Adipocyte (in vitro differentiated cells): ENCODE measurements around the gene ADAMTS19.
A peak's percentile ranks its signal among the peaks of the same experiment; 100 is the strongest.

Source experiments
- DNase-seq: peaks from one replicate; pipeline ENCODE4 v3.0.0-alpha.2; 2015; ENCODE audit warnings: low read depth
- H3K27me3 ChIP-seq: replicated peaks from 2 replicates; pipeline ENCODE4 v1.7.0; 2013; ENCODE audit warnings: mild to moderate bottlenecking, low read length, moderate library complexity; ENCODE audit not compliant: control insufficient read depth, insufficient read depth
- H3K36me3 ChIP-seq: 2 replicates; pipeline ENCODE4 v1.7.0; 2013; ENCODE audit warnings: low read length, mild to moderate bottlenecking, moderate library complexity; ENCODE audit not compliant: control insufficient read depth, insufficient read depth, severe bottlenecking
- H3K4me1 ChIP-seq: 2 replicates; pipeline ENCODE4 v1.7.0; 2013; ENCODE audit warnings: mild to moderate bottlenecking, low read length, moderate library complexity; ENCODE audit not compliant: control insufficient read depth, insufficient read depth
- H3K4me3 ChIP-seq: 2 replicates; pipeline ENCODE4 v1.7.0; 2013; ENCODE audit warnings: mild to moderate bottlenecking, low read length, moderate library complexity
- H3K9ac ChIP-seq: 2 replicates; pipeline ENCODE4 v1.7.0; 2013; ENCODE audit warnings: mild to moderate bottlenecking, low read length, moderate library complexity
- H3K9me3 ChIP-seq: 2 replicates; pipeline ENCODE4 v1.7.0; 2013; ENCODE audit warnings: mild to moderate bottlenecking, low read length, moderate library complexity; ENCODE audit not compliant: control insufficient read depth

Gene ADAMTS19

GRCh38 chr5:129476751-129477150 is 16.7 kb downstream of the ADAMTS19 start:
- DNase-seq: no peak
- Histone ChIP-seq H3K4me3 (no peak overlapping the region), H3K36me3 (no peaks in the 10 kb centered on the region), H3K9me3 (no peaks in the 10 kb centered on the region), H3K9ac (no peak overlapping the region), H3K4me1 (no peaks in the 10 kb centered on the region), H3K27me3 (no peaks in the 10 kb centered on the region)

- DNase-seq: no peak
Measured at GRCh38 chr5:129477532-129477931, 17.4 kb downstream of the ADAMTS19 start.

GRCh38 chr5:129481161-129481560 is 21.1 kb downstream of the ADAMTS19 start:
- H3K4me1 ChIP-seq: no peaks in the 10 kb centered on the region
- H3K4me3 ChIP-seq: no peak overlapping the region
- no peak for DNase-seq
- H3K27me3 ChIP-seq: no peaks in the 10 kb centered on the region
- no peaks in the 10 kb centered on the region for H3K36me3 ChIP-seq
- H3K9ac ChIP-seq: no peak overlapping the region
- no peaks in the 10 kb centered on the region for H3K9me3 ChIP-seq

More at GRCh38 chr5:129477532-129477931, 17.4 kb downstream of the ADAMTS19 start:
- Histone ChIP-seq H3K27me3 (no peaks in the 10 kb centered on the region), H3K4me1 (no peaks in the 10 kb centered on the region), H3K9me3 (no peaks in the 10 kb centered on the region), H3K9ac (no peak overlapping the region), H3K4me3 (no peak overlapping the region), H3K36me3 (no peaks in the 10 kb centered on the region)

GRCh38 chr5:129496421-129496820 is 36.3 kb downstream of the ADAMTS19 start:
- Histone ChIP-seq H3K36me3 (no peaks in the 10 kb centered on the region), H3K4me1 (no peaks in the 10 kb centered on the region), H3K4me3 (no peak overlapping the region), H3K9ac (no peak overlapping the region), H3K27me3 (no peaks in the 10 kb centered on the region), H3K9me3 (no peaks in the 10 kb centered on the region)
- no peak for DNase-seq

- Histone ChIP-seq H3K9ac (no peak overlapping the region), H3K9me3 (no peaks in the 10 kb centered on the region), H3K36me3 (no peaks in the 10 kb centered on the region), H3K4me1 (no peaks in the 10 kb centered on the region), H3K27me3 (no peaks in the 10 kb centered on the region), H3K4me3 (no peak overlapping the region)
- DNase-seq: no peak
Measured at GRCh38 chr5:129496864-129497595, 36.9 kb downstream of the ADAMTS19 start.

- Histone ChIP-seq H3K9ac (no peak overlapping the region), H3K9me3 (no peaks in the 10 kb centered on the region), H3K4me1 (no peaks in the 10 kb centered on the region), H3K27me3 (no peaks in the 10 kb centered on the region), H3K36me3 (no peaks in the 10 kb centered on the region), H3K4me3 (no peak overlapping the region)
- no peak for DNase-seq
Measured at GRCh38 chr5:129499208-129499852, 39.2 kb downstream of the ADAMTS19 start.

GRCh38 chr5:129500101-129500500 is 40.0 kb downstream of the ADAMTS19 start:
- Histone ChIP-seq H3K4me1 (no peaks in the 10 kb centered on the region), H3K9ac (no peak overlapping the region), H3K4me3 (no peak overlapping the region), H3K36me3 (no peaks in the 10 kb centered on the region), H3K9me3 (no peaks in the 10 kb centered on the region), H3K27me3 (no peaks in the 10 kb centered on the region)
- no peak for DNase-seq

GRCh38 chr5:129506086-129506485 is 46.0 kb downstream of the ADAMTS19 start:
- H3K4me3 ChIP-seq: no peak overlapping the region

GRCh38 chr5:129506950-129507349 is 46.9 kb downstream of the ADAMTS19 start:
- H3K4me1 ChIP-seq: peaks cover 12% of the 10 kb centered on the region

More at GRCh38 chr5:129506086-129506485, 46.0 kb downstream of the ADAMTS19 start:
- peak; percentile 77 for DNase-seq
- no peaks in the 10 kb centered on the region for H3K36me3 ChIP-seq
- peaks cover 12% of the 10 kb centered on the region for H3K4me1 ChIP-seq
- no peaks in the 10 kb centered on the region for H3K27me3 ChIP-seq
- H3K9me3 ChIP-seq: no peaks in the 10 kb centered on the region
- H3K9ac ChIP-seq: no peak overlapping the region

GRCh38 chr5:129507527-129507926 is 47.4 kb downstream of the ADAMTS19 start:
- Histone ChIP-seq H3K9me3 (no peaks in the 10 kb centered on the region), H3K9ac (no peak overlapping the region), H3K27me3 (no peaks in the 10 kb centered on the region), H3K4me3 (no peak overlapping the region), H3K4me1 (peaks cover 12% of the 10 kb centered on the region), H3K36me3 (no peaks in the 10 kb centered on the region)
- no peak for DNase-seq

More at GRCh38 chr5:129506950-129507349, 46.9 kb downstream of the ADAMTS19 start:
- no peak for DNase-seq
- Histone ChIP-seq H3K9ac (no peak overlapping the region), H3K4me3 (no peak overlapping the region), H3K36me3 (no peaks in the 10 kb centered on the region), H3K9me3 (no peaks in the 10 kb centered on the region), H3K27me3 (no peaks in the 10 kb centered on the region)

GRCh38 chr5:129508606-129509005 is 48.5 kb downstream of the ADAMTS19 start:
- H3K36me3 ChIP-seq: no peaks in the 10 kb centered on the region

More at GRCh38 chr5:129508606-129509005, 48.5 kb downstream of the ADAMTS19 start:
- H3K9me3 ChIP-seq: no peaks in the 10 kb centered on the region
- no peak overlapping the region for H3K9ac ChIP-seq
- DNase-seq: no peak
- H3K27me3 ChIP-seq: no peaks in the 10 kb centered on the region
- no peak overlapping the region for H3K4me3 ChIP-seq
- H3K4me1 ChIP-seq: peaks cover 12% of the 10 kb centered on the region
